ENCODE measurements around the gene CDC5L. TPM values are rescaled to one million over a fixed set of nuclear protein-coding genes. Genes with fewer than 3 reads are reported as not detected.

Gene CDC5L
- total and polyA plus RNA-seq, 4 experiments from 2014 or later, result 9.8 to 22.4 (median 19.3) TPM

GRCh38 chr6:44356487-44356886 lies 31.0 kb upstream of the CDC5L start:
- Mint-ChIP-seq H3K4me1 (no peaks in the 10 kb centered on the region), H3K4me3 (no peak overlapping the region), H3K36me3 (no peaks in the 10 kb centered on the region), H3K27ac (no peak overlapping the region), H3K9me3 (peaks cover 0 to 3% (median 0%) of the 10 kb centered on the region in 8 donors), H3K27me3 (peaks cover 0 to 12% of the 10 kb centered on the region in 2 donors)
- Histone ChIP-seq H3K4me1 (ENCODE audit: insufficient read depth, low read length) (no peaks in the 10 kb centered on the region), H3K27me3 (ENCODE audit: insufficient read depth, low read length) (no peaks in the 10 kb centered on the region), H3K9me3 (ENCODE audit: control insufficient read depth in 1 of 2, low read length in 2 of 2) (no peaks in the 10 kb centered on the region), H3K27ac (ENCODE audit: low read depth, low read length) (no peak overlapping the region), H3K4me3 (ENCODE audit: low read length in 2 of 2) (no peak overlapping the region), H3K36me3 (ENCODE audit: insufficient read depth, low read length) (no peaks in the 10 kb centered on the region)
- DNase-seq, result no peak
- POLR2A ChIA-PET (ENCODE audit: partially characterized antibody), result no interaction called here
- CTCF ChIA-PET (ENCODE audit: partially characterized antibody), result no interaction called here
- intact Hi-C loops (cut with micrococcal nuclease), result no loop called here

GRCh38 chr6:44359973-44360372 lies 27.5 kb upstream of the CDC5L start:
- Mint-ChIP-seq H3K36me3 (no peaks in the 10 kb centered on the region), H3K27me3 (peaks cover 0 to 13% of the 10 kb centered on the region in 2 donors), H3K27ac (no peak overlapping the region), H3K4me1 (no peaks in the 10 kb centered on the region), H3K4me3 (no peak overlapping the region), H3K9me3 (peaks cover 0 to 3% (median 0%) of the 10 kb centered on the region in 8 donors)
- H3K9me3 ChIP-seq (ENCODE audit: control insufficient read depth in 1 of 2, low read length in 2 of 2), result no peaks in the 10 kb centered on the region
- H3K4me1 ChIP-seq (ENCODE audit: insufficient read depth, low read length), result no peaks in the 10 kb centered on the region
- no peaks in the 10 kb centered on the region for H3K36me3 ChIP-seq (ENCODE audit: insufficient read depth, low read length)
- DNase-seq, result no peak
- POLR2A ChIA-PET (ENCODE audit: partially characterized antibody), result no interaction called here
- H3K27me3 ChIP-seq (ENCODE audit: insufficient read depth, low read length), result no peaks in the 10 kb centered on the region
- CTCF ChIA-PET (ENCODE audit: partially characterized antibody), result no interaction called here
- no peak overlapping the region for H3K4me3 ChIP-seq (ENCODE audit: low read length in 2 of 2)
- intact Hi-C loops (cut with micrococcal nuclease), result no loop called here
- H3K27ac ChIP-seq (ENCODE audit: low read depth, low read length), result no peak overlapping the region

DNA sequence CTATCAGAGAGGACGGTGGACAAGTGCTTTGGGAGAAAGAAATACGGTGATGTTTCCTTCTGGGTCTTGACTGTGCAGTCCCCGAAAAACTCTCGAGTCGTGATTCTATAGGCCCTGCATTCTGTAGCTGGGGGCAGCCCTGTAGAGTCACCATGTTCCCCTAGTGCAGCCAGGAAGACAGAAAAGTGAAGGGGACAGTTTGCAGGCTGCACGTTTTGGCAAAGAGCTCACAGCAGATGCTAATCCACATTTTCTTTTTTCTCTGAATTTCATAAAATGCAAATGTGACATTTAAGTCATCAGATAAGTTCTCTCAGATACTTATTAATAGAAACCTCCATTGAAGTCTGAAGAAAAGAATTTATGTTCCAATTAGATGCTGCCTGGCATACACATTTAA lies 25.6 kb upstream of the CDC5L start:
- no peak overlapping the region for H3K4me3 Mint-ChIP-seq
- Histone ChIP-seq H3K27me3 (ENCODE audit: insufficient read depth, low read length) (no peaks in the 10 kb centered on the region), H3K9me3 (ENCODE audit: control insufficient read depth in 1 of 2, low read length in 2 of 2) (no peaks in the 10 kb centered on the region), H3K4me3 (ENCODE audit: low read length in 2 of 2) (no peak overlapping the region), H3K36me3 (ENCODE audit: insufficient read depth, low read length) (no peaks in the 10 kb centered on the region), H3K27ac (ENCODE audit: low read depth, low read length) (no peak overlapping the region), H3K4me1 (ENCODE audit: insufficient read depth, low read length) (no peaks in the 10 kb centered on the region)
- no peak for DNase-seq
- H3K4me1 Mint-ChIP-seq, result no peaks in the 10 kb centered on the region
- no peaks in the 10 kb centered on the region for H3K36me3 Mint-ChIP-seq
- H3K9me3 Mint-ChIP-seq, result peaks cover 0 to 2% (median 0%) of the 10 kb centered on the region in 8 donors
- CTCF ChIA-PET (ENCODE audit: partially characterized antibody), result no interaction called here
- H3K27ac Mint-ChIP-seq, result no peak overlapping the region
- H3K27me3 Mint-ChIP-seq, result peaks cover 0 to 10% of the 10 kb centered on the region in 2 donors
- intact Hi-C loops (cut with micrococcal nuclease), result no loop called here
- POLR2A ChIA-PET (ENCODE audit: partially characterized antibody), result no interaction called here

GRCh38 chr6:44363377-44363926 lies 24.1 kb upstream of the CDC5L start:
- Mint-ChIP-seq H3K4me1 (no peaks in the 10 kb centered on the region), H3K4me3 (no peak overlapping the region), H3K27ac (no peak overlapping the region), H3K36me3 (no peaks in the 10 kb centered on the region), H3K9me3 (no peaks in the 10 kb centered on the region), H3K27me3 (peaks cover 3 to 7% of the 10 kb centered on the region in 2 donors)
- H3K4me1 ChIP-seq (ENCODE audit: insufficient read depth, low read length), result no peaks in the 10 kb centered on the region
- intact Hi-C loops (cut with micrococcal nuclease), result no loop called here
- POLR2A ChIA-PET (ENCODE audit: partially characterized antibody), result no interaction called here
- H3K4me3 ChIP-seq (ENCODE audit: low read length in 2 of 2), result no peak overlapping the region
- H3K27me3 ChIP-seq (ENCODE audit: insufficient read depth, low read length), result no peaks in the 10 kb centered on the region
- no peaks in the 10 kb centered on the region for H3K36me3 ChIP-seq (ENCODE audit: insufficient read depth, low read length)
- no peaks in the 10 kb centered on the region for H3K9me3 ChIP-seq (ENCODE audit: control insufficient read depth in 1 of 2, low read length in 2 of 2)
- DNase-seq, result no peak
- no peak overlapping the region for H3K27ac ChIP-seq (ENCODE audit: low read depth, low read length)
- CTCF ChIA-PET (ENCODE audit: partially characterized antibody), result no interaction called here

- H3K4me1 Mint-ChIP-seq, result no peaks in the 10 kb centered on the region
- no peaks in the 10 kb centered on the region for H3K4me1 ChIP-seq (ENCODE audit: insufficient read depth, low read length)
- H3K36me3 ChIP-seq (ENCODE audit: insufficient read depth, low read length), result no peaks in the 10 kb centered on the region
- H3K9me3 Mint-ChIP-seq, result no peaks in the 10 kb centered on the region
- ChIA-PET POLR2A (ENCODE audit: partially characterized antibody) (no interaction called here), CTCF (ENCODE audit: partially characterized antibody) (no interaction called here)
- intact Hi-C loops (cut with micrococcal nuclease), result no loop called here
- no peak for DNase-seq
- no peak overlapping the region for H3K27ac ChIP-seq (ENCODE audit: low read depth, low read length)
- H3K27ac Mint-ChIP-seq, result no peak overlapping the region
- H3K4me3 Mint-ChIP-seq, result no peak overlapping the region
- no peaks in the 10 kb centered on the region for H3K27me3 ChIP-seq (ENCODE audit: insufficient read depth, low read length)
- no peaks in the 10 kb centered on the region for H3K36me3 Mint-ChIP-seq
- peaks cover 10 to 11% of the 10 kb centered on the region in 2 donors for H3K27me3 Mint-ChIP-seq
- H3K9me3 ChIP-seq (ENCODE audit: control insufficient read depth in 1 of 2, low read length in 2 of 2), result no peaks in the 10 kb centered on the region
- H3K4me3 ChIP-seq (ENCODE audit: low read length in 2 of 2), result no peak overlapping the region
These were observed 20.7 kb upstream of the CDC5L start for GRCh38 chr6:44366781-44367180.

DNA sequence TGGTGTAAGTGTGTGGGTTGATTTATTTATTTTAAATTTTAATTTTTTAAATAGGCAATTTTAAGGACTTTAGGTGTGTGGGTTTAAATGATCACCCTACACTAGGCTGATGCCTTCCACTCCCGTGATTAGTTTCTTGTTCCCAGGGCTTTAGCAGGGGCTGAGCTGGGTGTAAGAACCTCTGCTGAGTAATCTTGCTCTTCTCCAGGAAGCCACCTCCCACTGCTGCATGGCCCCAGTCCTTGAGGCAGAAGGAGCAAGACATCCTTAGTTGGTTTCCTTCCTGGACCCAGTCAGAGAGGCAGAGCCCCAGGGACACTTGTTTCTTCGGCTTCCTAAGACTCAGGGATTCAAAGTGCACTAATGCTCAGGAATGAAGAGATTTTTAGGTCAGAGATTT lies 19.8 kb upstream of the CDC5L start:
- peaks cover 12% of the 10 kb centered on the region in 2 donors for H3K27me3 Mint-ChIP-seq
- Histone ChIP-seq H3K27ac (ENCODE audit: low read depth, low read length) (no peak overlapping the region), H3K36me3 (ENCODE audit: insufficient read depth, low read length) (no peaks in the 10 kb centered on the region), H3K4me1 (ENCODE audit: insufficient read depth, low read length) (no peaks in the 10 kb centered on the region), H3K4me3 (ENCODE audit: low read length in 2 of 2) (no peak overlapping the region), H3K27me3 (ENCODE audit: insufficient read depth, low read length) (no peaks in the 10 kb centered on the region), H3K9me3 (ENCODE audit: control insufficient read depth in 1 of 2, low read length in 2 of 2) (no peaks in the 10 kb centered on the region)
- H3K9me3 Mint-ChIP-seq, result no peaks in the 10 kb centered on the region
- H3K36me3 Mint-ChIP-seq, result no peaks in the 10 kb centered on the region
- intact Hi-C loops (cut with micrococcal nuclease), result no loop called here
- ChIA-PET CTCF (ENCODE audit: partially characterized antibody) (no interaction called here), POLR2A (ENCODE audit: partially characterized antibody) (no interaction called here)
- peak overlapping the region in 1 of 7 donors; percentile 8 for H3K27ac Mint-ChIP-seq
- DNase-seq, result no peak
- no peaks in the 10 kb centered on the region for H3K4me1 Mint-ChIP-seq
- no peak overlapping the region for H3K4me3 Mint-ChIP-seq

- Mint-ChIP-seq H3K4me3 (no peak overlapping the region), H3K4me1 (no peaks in the 10 kb centered on the region), H3K27me3 (peaks cover 21 to 23% of the 10 kb centered on the region in 2 donors), H3K9me3 (no peaks in the 10 kb centered on the region), H3K27ac (no peak overlapping the region), H3K36me3 (no peaks in the 10 kb centered on the region)
- POLR2A ChIA-PET (ENCODE audit: partially characterized antibody), result no interaction called here
- no peak overlapping the region for H3K4me3 ChIP-seq (ENCODE audit: low read length in 2 of 2)
- H3K27ac ChIP-seq (ENCODE audit: low read depth, low read length), result no peak overlapping the region
- DNase-seq, result no peak
- CTCF ChIA-PET (ENCODE audit: partially characterized antibody), result no interaction called here
- H3K27me3 ChIP-seq (ENCODE audit: insufficient read depth, low read length), result no peaks in the 10 kb centered on the region
- H3K4me1 ChIP-seq (ENCODE audit: insufficient read depth, low read length), result no peaks in the 10 kb centered on the region
- no peaks in the 10 kb centered on the region for H3K9me3 ChIP-seq (ENCODE audit: control insufficient read depth in 1 of 2, low read length in 2 of 2)
- H3K36me3 ChIP-seq (ENCODE audit: insufficient read depth, low read length), result no peaks in the 10 kb centered on the region
- intact Hi-C loops (cut with micrococcal nuclease), result no loop called here
These were observed 14.5 kb upstream of the CDC5L start for GRCh38 chr6:44373051-44373450.

GRCh38 chr6:44373787-44374186 lies 13.7 kb upstream of the CDC5L start:
- H3K4me1 Mint-ChIP-seq, result no peaks in the 10 kb centered on the region
- Histone ChIP-seq H3K9me3 (ENCODE audit: control insufficient read depth in 1 of 2, low read length in 2 of 2) (no peaks in the 10 kb centered on the region), H3K27me3 (ENCODE audit: insufficient read depth, low read length) (no peaks in the 10 kb centered on the region), H3K36me3 (ENCODE audit: insufficient read depth, low read length) (no peaks in the 10 kb centered on the region), H3K4me1 (ENCODE audit: insufficient read depth, low read length) (no peaks in the 10 kb centered on the region), H3K4me3 (ENCODE audit: low read length in 2 of 2) (no peak overlapping the region), H3K27ac (ENCODE audit: low read depth, low read length) (no peak overlapping the region)
- ChIA-PET CTCF (ENCODE audit: partially characterized antibody) (no interaction called here), POLR2A (ENCODE audit: partially characterized antibody) (no interaction called here)
- H3K4me3 Mint-ChIP-seq, result no peak overlapping the region
- no peaks in the 10 kb centered on the region for H3K9me3 Mint-ChIP-seq
- no peaks in the 10 kb centered on the region for H3K36me3 Mint-ChIP-seq
- no peak overlapping the region for H3K27ac Mint-ChIP-seq
- H3K27me3 Mint-ChIP-seq, result peaks cover 18 to 20% of the 10 kb centered on the region in 2 donors
- intact Hi-C loops (cut with micrococcal nuclease), result no loop called here
- no peak for DNase-seq

Measured in CD4-positive, alpha-beta memory T cell (primary cell).